Measurements from ENCODE around the gene ASPM. TPM values are rescaled to one million over a fixed set of nuclear protein-coding genes. Genes with fewer than 3 reads are reported as not detected.

Gene ASPM
- total and polyA plus RNA-seq, 2 donors (not counting 1 experiment from before 2014, with no cell fraction given), result 0.13 to 0.27 TPM

GRCh38 chr1:197067457-197067818, 79.0 kb downstream of the ASPM start:
- H2AFZ ChIP-seq (ENCODE audit: insufficient read depth, low read depth, low read length, poor library complexity, severe bottlenecking), result no peak overlapping the region
- Mint-ChIP-seq H3K4me1 (no peaks in the 10 kb centered on the region), H3K9me3 (ENCODE audit: insufficient read depth) (no peaks in the 10 kb centered on the region), H3K27ac (no peak overlapping the region), H3K4me3 (no peak overlapping the region), H3K27me3 (peaks cover 4% of the 10 kb centered on the region)
- no peaks in the 10 kb centered on the region for H3K36me3 ChIP-seq (replicated peaks in 1 of 2; ENCODE audit: control extremely low read depth in 1 of 2, control insufficient read depth in 1 of 2, extremely low read depth in 1 of 2, insufficient read depth in 2 of 2, low read length in 1 of 2)
- no peak for DNase-seq
- CTCF ChIA-PET, result no interaction called here
- no peaks in the 10 kb centered on the region for H3K27me3 ChIP-seq (replicated peaks in 1 of 4; ENCODE audit: control extremely low read depth in 1 of 4, control insufficient read depth in 3 of 4, insufficient read depth in 4 of 4, low read length in 3 of 4)
- no peaks in the 10 kb centered on the region for H3K9me3 ChIP-seq (ENCODE audit: control extremely low read depth in 1 of 3, control insufficient read depth in 2 of 3, insufficient read depth in 1 of 3, low read length in 2 of 3)
- intact Hi-C loops (cut with micrococcal nuclease), result no loop called here
- no peak overlapping the region for H3K4me3 ChIP-seq (ENCODE audit: control extremely low read depth in 1 of 5, extremely low read depth in 1 of 5, insufficient read depth in 1 of 5, low read depth in 2 of 5, low read length in 4 of 5)
- H4K20me1 ChIP-seq (ENCODE audit: control insufficient read depth, insufficient read depth, low read length, poor library complexity, severe bottlenecking), result no peaks in the 10 kb centered on the region
- no peaks in the 10 kb centered on the region for H3K4me1 ChIP-seq (ENCODE audit: control insufficient read depth in 2 of 2, insufficient read depth in 2 of 2, low read length in 2 of 2)
- ATAC-seq (ENCODE audit: low read depth), result no peak
- no peak overlapping the region for H3K27ac ChIP-seq (ENCODE audit: low read length in 2 of 2)
- H3K9ac ChIP-seq (ENCODE audit: low read length), result no peak overlapping the region
- POLR2A ChIA-PET, result no interaction called here
- no peaks in the 10 kb centered on the region for H3K79me2 ChIP-seq (ENCODE audit: control insufficient read depth, insufficient read depth, low read length)
- no peak overlapping the region for H3K4me2 ChIP-seq (replicated peaks; ENCODE audit: low read depth, low read length, poor library complexity, severe bottlenecking)
- TF ChIP-seq, protein P1, sequence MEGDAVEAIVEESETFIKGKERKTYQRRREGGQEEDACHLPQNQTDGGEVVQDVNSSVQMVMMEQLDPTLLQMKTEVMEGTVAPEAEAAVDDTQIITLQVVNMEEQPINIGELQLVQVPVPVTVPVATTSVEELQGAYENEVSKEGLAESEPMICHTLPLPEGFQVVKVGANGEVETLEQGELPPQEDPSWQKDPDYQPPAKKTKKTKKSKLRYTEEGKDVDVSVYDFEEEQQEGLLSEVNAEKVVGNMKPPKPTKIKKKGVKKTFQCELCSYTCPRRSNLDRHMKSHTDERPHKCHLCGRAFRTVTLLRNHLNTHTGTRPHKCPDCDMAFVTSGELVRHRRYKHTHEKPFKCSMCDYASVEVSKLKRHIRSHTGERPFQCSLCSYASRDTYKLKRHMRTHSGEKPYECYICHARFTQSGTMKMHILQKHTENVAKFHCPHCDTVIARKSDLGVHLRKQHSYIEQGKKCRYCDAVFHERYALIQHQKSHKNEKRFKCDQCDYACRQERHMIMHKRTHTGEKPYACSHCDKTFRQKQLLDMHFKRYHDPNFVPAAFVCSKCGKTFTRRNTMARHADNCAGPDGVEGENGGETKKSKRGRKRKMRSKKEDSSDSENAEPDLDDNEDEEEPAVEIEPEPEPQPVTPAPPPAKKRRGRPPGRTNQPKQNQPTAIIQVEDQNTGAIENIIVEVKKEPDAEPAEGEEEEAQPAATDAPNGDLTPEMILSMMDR (IDR thresholded peaks at IDR 0.05), result no peak
- no peak for TF ChIP-seq EZH2 (IDR thresholded peaks at IDR 0.05; ENCODE audit: borderline replicate concordance, insufficient read depth, low read depth, low read length, poor library complexity, severe bottlenecking)

GRCh38 chr1:197066719-197067456, 79.6 kb downstream of the ASPM start, which contains the start of gene F13B:
Gene F13B (minus strand): TSS chr1:197067260. CDS start chr1:197067223, 37 bp downstream.
- CTCF ChIA-PET, result no interaction called here
- 83% methylated on average over 1 of the region's 3 CpGs for WGBS (ENCODE audit: insufficient coverage)
- ATAC-seq (ENCODE audit: low read depth), result no peak

More at GRCh38 chr1:197066719-197067456, 79.6 kb downstream of the ASPM start, which contains the start of gene F13B:
- Histone ChIP-seq H3K9ac (ENCODE audit: low read length) (no peak within 1 kb of the TSS), H4K20me1 (ENCODE audit: control insufficient read depth, insufficient read depth, low read length, poor library complexity, severe bottlenecking) (no peaks in the 10 kb centered on the region), H3K4me1 (ENCODE audit: control insufficient read depth in 2 of 2, insufficient read depth in 2 of 2, low read length in 2 of 2) (no peaks in the 10 kb centered on the region), H3K27ac (ENCODE audit: low read length in 2 of 2) (no peak within 1 kb of the TSS), H3K4me3 (ENCODE audit: control extremely low read depth in 1 of 5, extremely low read depth in 1 of 5, insufficient read depth in 1 of 5, low read depth in 2 of 5, low read length in 4 of 5) (no peak within 1 kb of the TSS), H3K4me2 (replicated peaks; ENCODE audit: low read depth, low read length, poor library complexity, severe bottlenecking) (no peak within 1 kb of the TSS), H3K79me2 (ENCODE audit: control insufficient read depth, insufficient read depth, low read length) (no peaks in the 10 kb centered on the region), H3K36me3 (replicated peaks in 1 of 2; ENCODE audit: control extremely low read depth in 1 of 2, control insufficient read depth in 1 of 2, extremely low read depth in 1 of 2, insufficient read depth in 2 of 2, low read length in 1 of 2) (no peaks in the 10 kb centered on the region), H3K9me3 (ENCODE audit: control extremely low read depth in 1 of 3, control insufficient read depth in 2 of 3, insufficient read depth in 1 of 3, low read length in 2 of 3) (no peaks in the 10 kb centered on the region), H3K27me3 (replicated peaks in 1 of 4; ENCODE audit: control extremely low read depth in 1 of 4, control insufficient read depth in 3 of 4, insufficient read depth in 4 of 4, low read length in 3 of 4) (no peaks in the 10 kb centered on the region), H2AFZ (ENCODE audit: insufficient read depth, low read depth, low read length, poor library complexity, severe bottlenecking) (no peak within 1 kb of the TSS)
- H3K4me1 Mint-ChIP-seq, result no peaks in the 10 kb centered on the region
- H3K9me3 Mint-ChIP-seq (ENCODE audit: insufficient read depth), result no peaks in the 10 kb centered on the region
- DNase-seq, result no peak
- peaks cover 4% of the 10 kb centered on the region for H3K27me3 Mint-ChIP-seq
- POLR2A ChIA-PET, result no interaction called here
- TF ChIP-seq, protein P1 (IDR thresholded peaks at IDR 0.05), result no peak
- no peak for TF ChIP-seq EZH2 (IDR thresholded peaks at IDR 0.05; ENCODE audit: borderline replicate concordance, insufficient read depth, low read depth, low read length, poor library complexity, severe bottlenecking)
- H3K4me3 Mint-ChIP-seq, result no peak within 1 kb of the TSS
- H3K27ac Mint-ChIP-seq, result no peak within 1 kb of the TSS
- intact Hi-C loops (cut with micrococcal nuclease), result no loop called here

Measured in B cell (primary cell).